OCI-LY3 (cell line): Measurements from ENCODE around the gene FAM228B.

ENCODE experiments used
- H2AFZ ChIP-seq: fragments of 200-600, 300-600 bp; shearing (Covaris generic); 2 replicates; pipeline ENCODE4 v1.6.0; 2014; ENCODE audit warnings: antibody characterized with exemption, low read depth, low read length
- H3K27ac ChIP-seq: fragments of 200-600, 300-600 bp; sonication (generic); 2 replicates; pipeline ENCODE4 v1.5.1; 2014; ENCODE audit warnings: mild to moderate bottlenecking, low read length, moderate library complexity, mixed read lengths
- H3K27me3 ChIP-seq: fragments of 200-600, 300-600 bp; sonication (generic); 2 replicates; pipeline ENCODE4 v1.6.1; 2014; ENCODE audit warnings: low read depth, low read length, mixed read lengths
- H3K36me3 ChIP-seq: fragments of 200-600, 300-600 bp; sonication (generic); replicated peaks from 2 replicates; pipeline ENCODE3; 2014; ENCODE audit warnings: low read depth, low read length, mixed read lengths
- H3K4me1 ChIP-seq: fragments of 300-600, 200-600 bp; sonication (generic); 2 replicates; pipeline ENCODE4 v1.6.1; 2014; ENCODE audit warnings: low read length, mixed read lengths
- H3K4me2 ChIP-seq: fragments of 200-600, 300-600 bp; sonication (generic); 2 replicates; pipeline ENCODE4 v1.6.1; 2014; ENCODE audit warnings: low read length, mixed read lengths
- H3K4me3 ChIP-seq: fragments of 300-600, 200-600 bp; sonication (generic); 2 replicates; pipeline ENCODE4 v1.5.1; 2014; ENCODE audit warnings: antibody characterized with exemption, mild to moderate bottlenecking, low read length, moderate library complexity
- H3K79me2 ChIP-seq: fragments of 300-600, 200-600 bp; shearing (Covaris generic); 2 replicates; pipeline ENCODE4 v1.6.1; 2014; ENCODE audit warnings: mild to moderate bottlenecking, low read length, mixed read lengths
- H3K9ac ChIP-seq: fragments of 300-600, 200-600 bp; shearing (Covaris generic); 2 replicates; pipeline ENCODE4 v1.6.0; 2014; ENCODE audit warnings: mild to moderate bottlenecking, low read length, moderate library complexity
- H3K9me3 ChIP-seq: fragments of 200-600, 300-600 bp; shearing (Covaris generic); 2 replicates; pipeline ENCODE4 v1.6.1; 2014; ENCODE audit warnings: low read length, mixed read lengths; ENCODE audit not compliant: insufficient read depth
- H4K20me1 ChIP-seq: fragments of 200-600, 300-600 bp; sonication (generic); 2 replicates; pipeline ENCODE4 v1.6.1; 2016; ENCODE audit warnings: low read length, mixed read lengths; ENCODE audit not compliant: insufficient read depth
- CTCF ChIP-seq: fragments of 200-600, 300-600 bp; sonication (generic); IDR thresholded peaks from 2 replicates; pipeline ENCODE4 v1.5.1; 2014; ENCODE audit warnings: antibody characterized with exemption, low read length, low read depth
- EZH2phosphoT487 ChIP-seq: fragments of 200-600 bp; shearing (Covaris generic); IDR thresholded peaks from 2 replicates; pipeline ENCODE4 v1.6.1; 2018; ENCODE audit warnings: antibody characterized with exemption, mixed run types, low read depth

FAM228B gene

GRCh38 chr2:24101992-24102391, 21.3 kb upstream of the FAM228B start:
- TF ChIP-seq CTCF (no peak), EZH2phosphoT487 (no peak)

GRCh38 chr2:24102677-24103076, 20.6 kb upstream of the FAM228B start:
- Histone ChIP-seq H3K4me3 (no peak overlapping the region), H3K4me2 (no peak overlapping the region), H3K36me3 (no peaks in the 10 kb centered on the region), H3K79me2 (no peaks in the 10 kb centered on the region), H3K27me3 (no peaks in the 10 kb centered on the region), H2AFZ (no peak overlapping the region), H3K9ac (no peak overlapping the region), H3K4me1 (no peaks in the 10 kb centered on the region), H3K27ac (no peak overlapping the region), H4K20me1 (no peaks in the 10 kb centered on the region), H3K9me3 (no peaks in the 10 kb centered on the region)
- no peak for TF ChIP-seq CTCF
- TF ChIP-seq EZH2phosphoT487, result no peak

More at GRCh38 chr2:24101992-24102391, 21.3 kb upstream of the FAM228B start:
- no peak overlapping the region for H3K4me3 ChIP-seq
- no peaks in the 10 kb centered on the region for H3K4me1 ChIP-seq
- H3K36me3 ChIP-seq, result no peaks in the 10 kb centered on the region
- no peak overlapping the region for H3K27ac ChIP-seq
- H4K20me1 ChIP-seq, result no peaks in the 10 kb centered on the region
- no peaks in the 10 kb centered on the region for H3K79me2 ChIP-seq
- H3K9ac ChIP-seq, result no peak overlapping the region
- H3K27me3 ChIP-seq, result no peaks in the 10 kb centered on the region
- no peak overlapping the region for H3K4me2 ChIP-seq
- H3K9me3 ChIP-seq, result no peaks in the 10 kb centered on the region
- no peak overlapping the region for H2AFZ ChIP-seq

- no peak overlapping the region for H3K4me2 ChIP-seq
- no peaks in the 10 kb centered on the region for H3K4me1 ChIP-seq
- no peaks in the 10 kb centered on the region for H3K9me3 ChIP-seq
- H2AFZ ChIP-seq, result no peak overlapping the region
- no peaks in the 10 kb centered on the region for H3K79me2 ChIP-seq
- no peaks in the 10 kb centered on the region for H4K20me1 ChIP-seq
- no peaks in the 10 kb centered on the region for H3K27me3 ChIP-seq
- no peak overlapping the region for H3K4me3 ChIP-seq
- no peaks in the 10 kb centered on the region for H3K36me3 ChIP-seq
- TF ChIP-seq CTCF, result no peak
- TF ChIP-seq EZH2phosphoT487, result no peak
- H3K9ac ChIP-seq, result no peak overlapping the region
- H3K27ac ChIP-seq, result no peak overlapping the region
Measured at GRCh38 chr2:24104110-24104650, 19.1 kb upstream of the FAM228B start.

- no peak overlapping the region for H3K9ac ChIP-seq
- no peak overlapping the region for H3K27ac ChIP-seq
- H3K4me2 ChIP-seq, result no peak overlapping the region
- no peaks in the 10 kb centered on the region for H3K4me1 ChIP-seq
- no peaks in the 10 kb centered on the region for H3K36me3 ChIP-seq
- no peak overlapping the region for H2AFZ ChIP-seq
- no peaks in the 10 kb centered on the region for H3K9me3 ChIP-seq
- no peaks in the 10 kb centered on the region for H3K79me2 ChIP-seq
- H4K20me1 ChIP-seq, result no peaks in the 10 kb centered on the region
- no peak for TF ChIP-seq CTCF
- no peak for TF ChIP-seq EZH2phosphoT487
- no peaks in the 10 kb centered on the region for H3K27me3 ChIP-seq
- H3K4me3 ChIP-seq, result no peak overlapping the region
Measured at GRCh38 chr2:24104906-24105305, 18.4 kb upstream of the FAM228B start.
